BE2C (cell line): ENCODE data around the gene CCDC158.

Source experiments
- DNase-seq: peaks from one replicate; pipeline ENCODE4 v3.0.0-alpha.2; 2020
- H3K27me3 ChIP-seq: fragments of 250-450 bp; sonication (Bioruptor Pico); 2 replicates; pipeline ENCODE4 v1.5.1; 2020; ENCODE audit warnings: mild to moderate bottlenecking
- H3K36me3 ChIP-seq: fragments of 250-450 bp; sonication (Bioruptor Pico); 2 replicates; pipeline ENCODE4 v1.5.1; 2020; ENCODE audit warnings: mild to moderate bottlenecking
- H3K4me1 ChIP-seq: fragments of 250-450 bp; sonication (Bioruptor Pico); 2 replicates; pipeline ENCODE4 v1.5.1; 2020
- H3K4me3 ChIP-seq: 2 replicates; pipeline ENCODE4 v1.5.1; 2011; ENCODE audit warnings: low read depth, low read length
- H3K9me3 ChIP-seq: fragments of 250-450 bp; sonication (Bioruptor Pico); 2 replicates; pipeline ENCODE4 v1.5.1; 2020
- CTCF ChIP-seq: IDR thresholded peaks from 2 replicates; pipeline ENCODE4 v1.5.1; 2012; ENCODE audit warnings: mild to moderate bottlenecking, low read depth, low read length

Gene CCDC158

GRCh38 chr4:76447393-76447851 is 26.5 kb upstream of the CCDC158 start:
- Histone ChIP-seq H3K27me3 (peaks cover 16% of the 10 kb centered on the region), H3K4me1 (no peaks in the 10 kb centered on the region), H3K36me3 (no peaks in the 10 kb centered on the region), H3K9me3 (no peaks in the 10 kb centered on the region), H3K4me3 (no peak overlapping the region)
- DNase-seq = no peak
- no peak for TF ChIP-seq CTCF

DNA sequence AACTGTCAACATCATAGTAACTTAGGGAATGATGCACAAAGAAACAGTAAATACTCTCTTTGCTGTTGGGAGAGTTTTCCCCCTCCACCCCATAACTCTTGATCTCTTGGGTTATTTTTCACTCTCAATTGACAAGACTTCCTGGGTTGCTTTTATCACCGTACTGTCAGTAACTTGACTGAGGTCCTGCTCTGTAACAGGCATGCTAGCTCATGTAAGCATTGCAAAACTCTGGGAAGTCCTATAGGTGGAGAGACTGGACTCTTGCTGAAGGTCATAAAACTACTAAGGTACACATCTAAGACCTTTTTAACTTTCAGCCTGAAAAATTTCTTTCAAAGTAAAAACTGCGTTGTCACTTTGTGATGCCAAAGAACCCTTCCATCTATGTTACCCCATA is 25.0 kb upstream of the CCDC158 start:
- DNase-seq = no peak
- no peaks in the 10 kb centered on the region for H3K9me3 ChIP-seq
- no peaks in the 10 kb centered on the region for H3K4me1 ChIP-seq
- H3K27me3 ChIP-seq = peaks cover 14% of the 10 kb centered on the region
- no peaks in the 10 kb centered on the region for H3K36me3 ChIP-seq
- no peak overlapping the region for H3K4me3 ChIP-seq
- no peak for TF ChIP-seq CTCF

GRCh38 chr4:76443376-76443775 is 22.4 kb upstream of the CCDC158 start:
- H3K27me3 ChIP-seq = peaks cover 9% of the 10 kb centered on the region; the same call in 1 of the 2 replicates
- no peaks in the 10 kb centered on the region for H3K9me3 ChIP-seq
- no peak overlapping the region for H3K4me3 ChIP-seq
- no peak for DNase-seq
- no peaks in the 10 kb centered on the region for H3K36me3 ChIP-seq
- H3K4me1 ChIP-seq = no peaks in the 10 kb centered on the region
- no peak for TF ChIP-seq CTCF

- TF ChIP-seq CTCF = no peak
- Histone ChIP-seq H3K36me3 (no peaks in the 10 kb centered on the region), H3K4me3 (no peak overlapping the region), H3K4me1 (no peaks in the 10 kb centered on the region), H3K27me3 (peaks cover 14% of the 10 kb centered on the region), H3K9me3 (no peaks in the 10 kb centered on the region; the same call in 1 of the 2 replicates)
- DNase-seq = no peak
Observed at GRCh38 chr4:76442807-76443206, 21.9 kb upstream of the CCDC158 start.

GRCh38 chr4:76441881-76442280 is 20.9 kb upstream of the CCDC158 start:
- Histone ChIP-seq H3K4me3 (no peak overlapping the region), H3K9me3 (no peaks in the 10 kb centered on the region; the same call in 1 of the 2 replicates), H3K36me3 (no peaks in the 10 kb centered on the region), H3K4me1 (no peaks in the 10 kb centered on the region), H3K27me3 (peaks cover 19% of the 10 kb centered on the region)
- no peak for TF ChIP-seq CTCF
- DNase-seq = no peak

DNA sequence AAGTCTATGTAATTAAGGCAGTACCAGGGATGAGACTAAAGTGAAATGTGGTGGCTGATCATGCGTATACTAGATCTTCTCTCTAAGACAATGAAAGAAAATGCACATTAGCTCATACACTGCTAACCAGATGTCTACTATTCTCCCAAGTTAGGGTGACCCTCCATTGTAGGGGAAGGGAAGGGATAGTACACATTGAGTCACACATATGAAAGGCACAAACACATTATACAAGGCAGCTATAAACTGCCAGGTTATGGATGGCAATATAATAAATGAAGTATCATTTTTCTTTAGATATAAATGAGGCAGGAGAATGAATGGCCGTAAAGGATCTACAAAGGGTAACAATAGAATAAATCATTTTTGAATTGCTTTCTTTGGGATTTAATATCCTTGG is 18.6 kb upstream of the CCDC158 start:
- H3K4me1 ChIP-seq = no peaks in the 10 kb centered on the region
- H3K27me3 ChIP-seq = peaks cover 42% of the 10 kb centered on the region
- no peak for DNase-seq
- no peak for TF ChIP-seq CTCF
- H3K4me3 ChIP-seq = no peak overlapping the region
- no peaks in the 10 kb centered on the region for H3K36me3 ChIP-seq
- H3K9me3 ChIP-seq = no peaks in the 10 kb centered on the region; the same call in 1 of the 2 replicates
